Activated T-cell treated with anti-CD3 and anti-CD28 coated beads for 48 hours (primary cell): ENCODE data around the gene SDHAF1.
"Not testable (repeated sequence)": the region's sequence is repeated elsewhere in the genome, so short reads cannot be mapped to it uniquely, and the experiment has no call there.

Experiments used
- DNase-seq: peaks from one replicate; pipeline ENCODE4 v3.0.0-alpha.2; 2020; ENCODE audit warnings: low read depth

The SDHAF1 gene

GRCh38 chr19:35995048-35995993 lies at the start of gene SDHAF1:
SDHAF1 (plus strand) TSS chr19:35995188; CDS start chr19:35995275, 87 bp downstream.
- peak; percentile 94 for DNase-seq

- DNase-seq, result no peak
Observed at GRCh38 chr19:35946203-35946602, 48.8 kb upstream of the SDHAF1 start.

- no peak for DNase-seq
Observed at GRCh38 chr19:35949131-35949530, 45.9 kb upstream of the SDHAF1 start.

GRCh38 chr19:35955881-35956634 lies 38.9 kb upstream of the SDHAF1 start:
- DNase-seq, result no peak

GRCh38 chr19:35957411-35957810 lies 37.6 kb upstream of the SDHAF1 start:
- DNase-seq, result not testable (repeated sequence)

- DNase-seq, result no peak
Observed at GRCh38 chr19:35958660-35959039, 36.3 kb upstream of the SDHAF1 start.

GRCh38 chr19:35959040-35959967 lies 35.7 kb upstream of the SDHAF1 start:
- DNase-seq, result peak; percentile 67

- no peak for DNase-seq
Observed at GRCh38 chr19:35959968-35960320, 35.0 kb upstream of the SDHAF1 start.

GRCh38 chr19:35960432-35960972 lies 34.5 kb upstream of the SDHAF1 start:
- no peak for DNase-seq

- no peak for DNase-seq
Observed at GRCh38 chr19:35963514-35963913, 31.5 kb upstream of the SDHAF1 start.

GRCh38 chr19:35966771-35967170 lies 28.2 kb upstream of the SDHAF1 start:
- DNase-seq, result no peak

- DNase-seq, result no peak
Observed at GRCh38 chr19:35973487-35973886, 21.5 kb upstream of the SDHAF1 start.

- no peak for DNase-seq
Observed at GRCh38 chr19:35975608-35976214, 19.3 kb upstream of the SDHAF1 start.

GRCh38 chr19:35977446-35978222 lies 17.4 kb upstream of the SDHAF1 start:
- DNase-seq, result peak; percentile 48

- DNase-seq, result no peak
Observed at GRCh38 chr19:35978271-35978670, 16.7 kb upstream of the SDHAF1 start.

GRCh38 chr19:35978832-35979365 lies 16.1 kb upstream of the SDHAF1 start:
- no peak for DNase-seq

- not testable (repeated sequence) for DNase-seq
Observed at GRCh38 chr19:35980997-35981396, 14.0 kb upstream of the SDHAF1 start.

- DNase-seq, result no peak
Observed at GRCh38 chr19:35983177-35983576, 11.8 kb upstream of the SDHAF1 start.

- DNase-seq, result no peak
Observed at GRCh38 chr19:35986111-35986510, 8.9 kb upstream of the SDHAF1 start.
